ENCODE results near the gene VIM.
A peak's percentile ranks its signal among the peaks of the same experiment; 100 is the strongest.
"Not testable (repeated sequence)": the region's sequence is repeated elsewhere in the genome, so short reads cannot be mapped to it uniquely, and the experiment has no call there.

VIM gene

GRCh38 chr10:17247210-17247609 is 19.2 kb downstream of the VIM start:
- TF ChIP-seq EZH2phosphoT487 (IDR thresholded peaks at IDR 0.05; ENCODE audit: low read depth) (no peak), CTCF (IDR thresholded peaks at IDR 0.05; ENCODE audit: low read depth, low read length) (no peak)
- Histone ChIP-seq H3K9ac (ENCODE audit: low read length) (no peak overlapping the region), H3K4me1 (ENCODE audit: low read length) (no peaks in the 10 kb centered on the region), H3K36me3 (replicated peaks; ENCODE audit: low read depth, low read length) (no peaks in the 10 kb centered on the region), H3K79me2 (ENCODE audit: low read length) (no peaks in the 10 kb centered on the region), H4K20me1 (ENCODE audit: insufficient read depth, low read length) (no peaks in the 10 kb centered on the region), H2AFZ (ENCODE audit: low read depth, low read length) (no peak overlapping the region), H3K4me2 (ENCODE audit: low read length) (no peak overlapping the region), H3K27me3 (ENCODE audit: low read depth, low read length) (no peaks in the 10 kb centered on the region), H3K9me3 (ENCODE audit: insufficient read depth, low read length) (no peaks in the 10 kb centered on the region), H3K27ac (ENCODE audit: low read length) (no peak overlapping the region), H3K4me3 (ENCODE audit: low read length) (no peak overlapping the region)

- no peaks in the 10 kb centered on the region for H3K9me3 ChIP-seq (ENCODE audit: insufficient read depth, low read length)
- no peaks in the 10 kb centered on the region for H3K79me2 ChIP-seq (ENCODE audit: low read length)
- H3K9ac ChIP-seq (ENCODE audit: low read length): no peak overlapping the region
- H3K36me3 ChIP-seq (replicated peaks; ENCODE audit: low read depth, low read length): no peaks in the 10 kb centered on the region
- H3K4me1 ChIP-seq (ENCODE audit: low read length): no peaks in the 10 kb centered on the region
- no peak overlapping the region for H3K27ac ChIP-seq (ENCODE audit: low read length)
- TF ChIP-seq CTCF (IDR thresholded peaks at IDR 0.05; ENCODE audit: low read depth, low read length) (no peak), EZH2phosphoT487 (IDR thresholded peaks at IDR 0.05; ENCODE audit: low read depth) (no peak)
- H3K4me2 ChIP-seq (ENCODE audit: low read length): no peak overlapping the region
- H3K4me3 ChIP-seq (ENCODE audit: low read length): no peak overlapping the region
- no peak overlapping the region for H2AFZ ChIP-seq (ENCODE audit: low read depth, low read length)
- no peaks in the 10 kb centered on the region for H3K27me3 ChIP-seq (ENCODE audit: low read depth, low read length)
- no peaks in the 10 kb centered on the region for H4K20me1 ChIP-seq (ENCODE audit: insufficient read depth, low read length)
Measured at GRCh38 chr10:17248964-17249363, 20.9 kb downstream of the VIM start.

GRCh38 chr10:17249820-17250219 is 21.8 kb downstream of the VIM start:
- Histone ChIP-seq H3K27ac (ENCODE audit: low read length) (no peak overlapping the region), H3K4me2 (ENCODE audit: low read length) (no peak overlapping the region), H3K27me3 (ENCODE audit: low read depth, low read length) (no peaks in the 10 kb centered on the region), H2AFZ (ENCODE audit: low read depth, low read length) (no peak overlapping the region), H3K4me3 (ENCODE audit: low read length) (no peak overlapping the region), H3K79me2 (ENCODE audit: low read length) (no peaks in the 10 kb centered on the region), H3K36me3 (replicated peaks; ENCODE audit: low read depth, low read length) (no peaks in the 10 kb centered on the region), H3K4me1 (ENCODE audit: low read length) (no peaks in the 10 kb centered on the region), H4K20me1 (ENCODE audit: insufficient read depth, low read length) (no peaks in the 10 kb centered on the region), H3K9ac (ENCODE audit: low read length) (no peak overlapping the region), H3K9me3 (ENCODE audit: insufficient read depth, low read length) (no peaks in the 10 kb centered on the region)
- TF ChIP-seq CTCF (IDR thresholded peaks at IDR 0.05; ENCODE audit: low read depth, low read length) (peak; percentile 30), EZH2phosphoT487 (IDR thresholded peaks at IDR 0.05; ENCODE audit: low read depth) (no peak)

- no peaks in the 10 kb centered on the region for H3K79me2 ChIP-seq (ENCODE audit: low read length)
- H3K9me3 ChIP-seq (ENCODE audit: insufficient read depth, low read length): no peaks in the 10 kb centered on the region
- no peak overlapping the region for H3K27ac ChIP-seq (ENCODE audit: low read length)
- H3K4me3 ChIP-seq (ENCODE audit: low read length): no peak overlapping the region
- no peak overlapping the region for H3K9ac ChIP-seq (ENCODE audit: low read length)
- H3K36me3 ChIP-seq (replicated peaks; ENCODE audit: low read depth, low read length): no peaks in the 10 kb centered on the region
- TF ChIP-seq CTCF (IDR thresholded peaks at IDR 0.05; ENCODE audit: low read depth, low read length): peak; percentile 35; the same call in 1 of the 2 replicates
- no peak for TF ChIP-seq EZH2phosphoT487 (IDR thresholded peaks at IDR 0.05; ENCODE audit: low read depth)
- H4K20me1 ChIP-seq (ENCODE audit: insufficient read depth, low read length): no peaks in the 10 kb centered on the region
- H3K27me3 ChIP-seq (ENCODE audit: low read depth, low read length): no peaks in the 10 kb centered on the region
- H3K4me2 ChIP-seq (ENCODE audit: low read length): no peak overlapping the region
- no peak overlapping the region for H2AFZ ChIP-seq (ENCODE audit: low read depth, low read length)
- H3K4me1 ChIP-seq (ENCODE audit: low read length): no peaks in the 10 kb centered on the region
Measured at GRCh38 chr10:17250736-17251135, 22.7 kb downstream of the VIM start.

- H3K27ac ChIP-seq (ENCODE audit: low read length); H3K27me3 ChIP-seq (ENCODE audit: low read depth, low read length); H3K9me3 ChIP-seq (ENCODE audit: insufficient read depth, low read length); H3K36me3 ChIP-seq (replicated peaks; ENCODE audit: low read depth, low read length); H4K20me1 ChIP-seq (ENCODE audit: insufficient read depth, low read length); H3K4me3 ChIP-seq (ENCODE audit: low read length); H3K79me2 ChIP-seq (ENCODE audit: low read length); H2AFZ ChIP-seq (ENCODE audit: low read depth, low read length); H3K4me1 ChIP-seq (ENCODE audit: low read length); H3K4me2 ChIP-seq (ENCODE audit: low read length); H3K9ac ChIP-seq (ENCODE audit: low read length): not testable (repeated sequence)
Measured at GRCh38 chr10:17254543-17255050, 26.6 kb downstream of the VIM start.
